HG03280 (cell line): Measurements from ENCODE around the gene TARP.

Experiments
- ATAC-seq: cut with Tn5 transposase; IDR thresholded peaks from one replicate; pipeline ENCODE4 v1.9.1; 2021; ENCODE audit warnings: mild to moderate bottlenecking, moderate library complexity; ENCODE audit not compliant: unreplicated experiment

Gene TARP

GRCh38 chr7:38273286-38273995 lies at the start of gene TARP:
Gene TARP (minus strand): TSS chr7:38273636.
- ATAC-seq = no peak

- no peak for ATAC-seq
Measured at GRCh38 chr7:38323156-38323555, 49.7 kb upstream of the TARP start.

- no peak for ATAC-seq
Measured at GRCh38 chr7:38322461-38322860, 49.0 kb upstream of the TARP start.

- no peak for ATAC-seq
Measured at GRCh38 chr7:38321967-38322366, 48.5 kb upstream of the TARP start.

GRCh38 chr7:38321515-38321944 lies 48.1 kb upstream of the TARP start:
- ATAC-seq = no peak

GRCh38 chr7:38321050-38321449 lies 47.6 kb upstream of the TARP start:
- ATAC-seq = no peak

GRCh38 chr7:38319873-38320272 lies 46.4 kb upstream of the TARP start:
- no peak for ATAC-seq

GRCh38 chr7:38318803-38319416 lies 45.5 kb upstream of the TARP start:
- ATAC-seq = no peak

GRCh38 chr7:38318241-38318640 lies 44.8 kb upstream of the TARP start:
- ATAC-seq = no peak

- no peak for ATAC-seq
Measured at GRCh38 chr7:38317515-38317914, 44.1 kb upstream of the TARP start.

- no peak for ATAC-seq
Measured at GRCh38 chr7:38316733-38317360, 43.4 kb upstream of the TARP start.

- no peak for ATAC-seq
Measured at GRCh38 chr7:38315410-38315809, 42.0 kb upstream of the TARP start.

- no peak for ATAC-seq
Measured at GRCh38 chr7:38312821-38313220, 39.4 kb upstream of the TARP start.

- no peak for ATAC-seq
Measured at GRCh38 chr7:38311329-38311937, 38.0 kb upstream of the TARP start.

GRCh38 chr7:38310591-38311101 lies 37.2 kb upstream of the TARP start:
- ATAC-seq = no peak

GRCh38 chr7:38309555-38309954 lies 36.1 kb upstream of the TARP start:
- ATAC-seq = no peak

- no peak for ATAC-seq
Measured at GRCh38 chr7:38308140-38308539, 34.7 kb upstream of the TARP start.

GRCh38 chr7:38307640-38308039 lies 34.2 kb upstream of the TARP start:
- ATAC-seq = no peak

- ATAC-seq = no peak
Measured at GRCh38 chr7:38306914-38307313, 33.5 kb upstream of the TARP start.

GRCh38 chr7:38306171-38306570 lies 32.7 kb upstream of the TARP start:
- no peak for ATAC-seq

- no peak for ATAC-seq
Measured at GRCh38 chr7:38303866-38304265, 30.4 kb upstream of the TARP start.

GRCh38 chr7:38300175-38300574 lies 26.7 kb upstream of the TARP start:
- ATAC-seq = no peak
